Skeletal muscle tissue (tissue), 4 donors: ENCODE results near the gene C11orf68. TPM values are rescaled to one million over a fixed set of nuclear protein-coding genes. Genes with fewer than 3 reads are reported as not detected.

Experiments used
- H3K27ac ChIP-seq: one replicate; pipeline ENCODE4 v1.7.0; 2013; ENCODE audit warnings: mild to moderate bottlenecking, low read depth, low read length, inconsistent platforms
- H3K27me3 ChIP-seq, 3 donors: one replicate each; pipeline ENCODE4 v1.7.0; 2013; ENCODE audit warnings: low read length in 3 of 3; ENCODE audit not compliant: control insufficient read depth in 3 of 3, insufficient read depth in 3 of 3
- H3K36me3 ChIP-seq, 3 donors: one replicate each; pipeline ENCODE4 v1.7.0; 2013; ENCODE audit warnings: low read length in 3 of 3; ENCODE audit not compliant: control insufficient read depth in 3 of 3, insufficient read depth in 3 of 3
- H3K4me1 ChIP-seq, 3 donors: one replicate each; pipeline ENCODE4 v1.7.0; 2013; ENCODE audit warnings: low read length in 3 of 3, mild to moderate bottlenecking in 3 of 3; ENCODE audit not compliant: control insufficient read depth in 3 of 3, insufficient read depth in 3 of 3
- H3K4me3 ChIP-seq, 3 donors: one replicate each; pipeline ENCODE4 v1.7.0; 2013; ENCODE audit warnings: low read length in 3 of 3
- H3K9ac ChIP-seq, 3 donors: one replicate each; pipeline ENCODE4 v1.7.0; 2013; ENCODE audit warnings: low read length in 3 of 3, mild to moderate bottlenecking in 3 of 3, moderate library complexity in 2 of 3, low read depth in 1 of 3
- H3K9me3 ChIP-seq, 3 donors: one replicate each; pipeline ENCODE4 v1.7.0; 2013; ENCODE audit warnings: low read length in 3 of 3; ENCODE audit not compliant: control insufficient read depth in 3 of 3
- total RNA-seq: library from RNA; depleted of rRNA; stranded (reverse); fragments of >200 nt; gene quantifications from one replicate; pipeline ENCODE4 v1.2.3, GENCODE V29; 2014
- donor health status: Osteomylitis.

C11orf68 gene
- total RNA-seq, 1 donor from 2014 or later: 12.5 TPM

- H3K27ac ChIP-seq: peak overlapping the region; percentile 97
- H3K27me3 ChIP-seq: peaks cover 0 to 3% (median 0%) of the 10 kb centered on the region in 3 donors
- H3K4me3 ChIP-seq: peak overlapping the region; percentile 82 to 96 (median 90)
- H3K36me3 ChIP-seq: peaks cover 3 to 19% (median 12%) of the 10 kb centered on the region in 3 donors
- peak overlapping the region; percentile 19 to 98 (median 61) for H3K9ac ChIP-seq
- no peaks in the 10 kb centered on the region for H3K9me3 ChIP-seq
- peaks cover 56 to 68% (median 57%) of the 10 kb centered on the region in 3 donors for H3K4me1 ChIP-seq
Measured at GRCh38 chr11:65917077-65917433, 1.8 kb downstream of the C11orf68 start.

- Histone ChIP-seq H3K9ac (peak overlapping the region; percentile 19 to 77 (median 72)), H3K9me3 (no peaks in the 10 kb centered on the region), H3K36me3 (peaks cover 3 to 16% (median 9%) of the 10 kb centered on the region in 3 donors), H3K4me1 (peaks cover 61 to 75% (median 62%) of the 10 kb centered on the region in 3 donors), H3K4me3 (peak overlapping the region in 2 of 3 donors; percentile 42 to 56), H3K27me3 (peaks cover 0 to 5% (median 0%) of the 10 kb centered on the region in 3 donors), H3K27ac (peak overlapping the region; percentile 97)
Measured at GRCh38 chr11:65916391-65916790, 2.5 kb downstream of the C11orf68 start.

- H3K9me3 ChIP-seq: no peaks in the 10 kb centered on the region
- peak overlapping the region; percentile 61 to 77 (median 72) for H3K9ac ChIP-seq
- peaks cover 3 to 15% (median 9%) of the 10 kb centered on the region in 3 donors for H3K36me3 ChIP-seq
- peak overlapping the region; percentile 97 for H3K27ac ChIP-seq
- peaks cover 60 to 79% (median 63%) of the 10 kb centered on the region in 3 donors for H3K4me1 ChIP-seq
- H3K27me3 ChIP-seq: peaks cover 0 to 8% (median 0%) of the 10 kb centered on the region in 3 donors
- H3K4me3 ChIP-seq: peak overlapping the region; percentile 38 to 56 (median 56)
Measured at GRCh38 chr11:65915821-65916251, 3.0 kb downstream of the C11orf68 start.

GRCh38 chr11:65915101-65915820 lies 3.6 kb downstream of the C11orf68 start:
- H3K4me3 ChIP-seq: peak overlapping the region; percentile 10 to 56 (median 56)
- H3K9ac ChIP-seq: peak overlapping the region; percentile 61 to 77 (median 72)
- H3K27me3 ChIP-seq: peaks cover 0 to 8% (median 0%) of the 10 kb centered on the region in 3 donors
- no peaks in the 10 kb centered on the region for H3K9me3 ChIP-seq
- H3K4me1 ChIP-seq: peaks cover 54 to 73% (median 57%) of the 10 kb centered on the region in 3 donors
- H3K27ac ChIP-seq: peak overlapping the region; percentile 97
- peaks cover 0 to 10% (median 6%) of the 10 kb centered on the region in 3 donors for H3K36me3 ChIP-seq

- H3K4me1 ChIP-seq: peaks cover 44 to 60% (median 47%) of the 10 kb centered on the region in 3 donors
- no peak overlapping the region for H3K4me3 ChIP-seq
- no peaks in the 10 kb centered on the region for H3K9me3 ChIP-seq
- peaks cover 0 to 15% (median 0%) of the 10 kb centered on the region in 3 donors for H3K27me3 ChIP-seq
- no peak overlapping the region for H3K9ac ChIP-seq
- peak overlapping the region; percentile 34 for H3K27ac ChIP-seq
- H3K36me3 ChIP-seq: peaks cover 0 to 8% (median 6%) of the 10 kb centered on the region in 3 donors
Measured at GRCh38 chr11:65912845-65913244, 6.0 kb downstream of the C11orf68 start.

GRCh38 chr11:65911682-65912568 lies 6.9 kb downstream of the C11orf68 start:
- Histone ChIP-seq H3K4me3 (no peak overlapping the region), H3K27me3 (peaks cover 0 to 18% (median 0%) of the 10 kb centered on the region in 3 donors), H3K4me1 (peaks cover 35 to 51% (median 38%) of the 10 kb centered on the region in 3 donors), H3K9ac (peak overlapping the region in 2 of 3 donors; percentile 12 to 40), H3K9me3 (no peaks in the 10 kb centered on the region), H3K36me3 (peaks cover 0 to 2% (median 1%) of the 10 kb centered on the region in 3 donors), H3K27ac (peak overlapping the region; percentile 25)

- no peak overlapping the region for H3K9ac ChIP-seq
- H3K36me3 ChIP-seq: no peaks in the 10 kb centered on the region
- H3K27me3 ChIP-seq: peaks cover 0 to 18% (median 0%) of the 10 kb centered on the region in 3 donors
- H3K4me1 ChIP-seq: peaks cover 12 to 20% (median 13%) of the 10 kb centered on the region in 3 donors
- no peaks in the 10 kb centered on the region for H3K9me3 ChIP-seq
- H3K4me3 ChIP-seq: no peak overlapping the region
- H3K27ac ChIP-seq: no peak overlapping the region
Measured at GRCh38 chr11:65907878-65908277, 11.0 kb downstream of the C11orf68 start.

GRCh38 chr11:65906602-65907001 lies 12.3 kb downstream of the C11orf68 start:
- Histone ChIP-seq H3K9me3 (no peaks in the 10 kb centered on the region), H3K4me3 (no peak overlapping the region), H3K27ac (no peak overlapping the region), H3K4me1 (peaks cover 3 to 7% (median 4%) of the 10 kb centered on the region in 3 donors), H3K27me3 (peaks cover 0 to 15% (median 0%) of the 10 kb centered on the region in 3 donors), H3K9ac (no peak overlapping the region), H3K36me3 (no peaks in the 10 kb centered on the region)

- H3K9me3 ChIP-seq: no peaks in the 10 kb centered on the region
- peaks cover 6 to 9% (median 9%) of the 10 kb centered on the region in 3 donors for H3K4me1 ChIP-seq
- no peak overlapping the region for H3K27ac ChIP-seq
- H3K36me3 ChIP-seq: no peaks in the 10 kb centered on the region
- H3K4me3 ChIP-seq: no peak overlapping the region
- no peak overlapping the region for H3K9ac ChIP-seq
- peaks cover 4 to 18% (median 10%) of the 10 kb centered on the region in 3 donors for H3K27me3 ChIP-seq
Measured at GRCh38 chr11:65903715-65904114, 15.1 kb downstream of the C11orf68 start.
